ENCODE measurements around the gene SHISA3.
"Not testable (repeated sequence)": the region's sequence is repeated elsewhere in the genome, so short reads cannot be mapped to it uniquely, and the experiment has no call there.

Gene SHISA3

DNA sequence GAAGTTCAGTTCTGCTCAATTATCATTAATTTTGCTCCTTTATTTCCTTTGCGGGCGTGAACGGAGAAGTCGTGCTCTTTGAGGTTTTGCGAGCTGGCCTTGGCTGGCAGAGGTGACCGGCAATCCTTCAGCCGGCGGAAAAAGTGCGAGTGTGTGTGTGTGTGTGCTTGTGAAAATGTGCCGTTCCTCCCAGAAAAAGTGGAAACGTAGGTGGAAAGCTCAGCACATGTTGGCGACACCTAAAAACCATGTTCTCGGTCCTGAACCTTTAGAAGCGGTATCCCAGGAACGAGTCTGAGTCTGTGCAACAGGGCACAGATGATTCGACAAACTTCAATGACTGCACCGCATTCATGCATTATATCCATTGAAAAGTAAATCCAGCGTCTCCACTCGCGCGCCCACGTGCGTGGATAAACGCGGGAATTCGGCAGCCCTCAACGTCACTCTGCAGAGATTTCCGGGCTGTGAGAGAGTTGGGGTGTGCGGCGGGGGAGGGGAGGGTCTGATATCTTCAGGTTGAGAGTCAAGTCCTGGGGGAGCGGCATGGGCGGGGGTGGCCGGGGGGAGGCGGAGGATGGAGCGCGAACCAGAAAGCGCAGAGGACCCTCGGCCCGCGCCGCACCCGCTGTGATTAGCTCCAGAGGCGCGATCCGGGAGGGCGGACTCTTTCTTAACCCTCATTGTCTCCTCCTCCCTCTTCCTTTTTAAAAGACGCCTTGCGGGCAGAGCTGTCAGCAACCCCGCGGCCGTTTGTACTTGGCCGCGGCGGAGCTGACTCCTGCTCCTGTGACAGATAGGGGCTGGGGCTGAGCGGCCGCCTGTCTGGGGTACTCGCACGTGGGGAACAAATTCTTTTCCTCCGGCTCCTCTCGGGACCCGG lies at the start of gene SHISA3:
Gene SHISA3 (plus strand): TSS at position 737 of the 883 bp plus-strand sequence. CDS start 569 bp downstream, outside the sequence.
- DNase-seq: no peak

DNA sequence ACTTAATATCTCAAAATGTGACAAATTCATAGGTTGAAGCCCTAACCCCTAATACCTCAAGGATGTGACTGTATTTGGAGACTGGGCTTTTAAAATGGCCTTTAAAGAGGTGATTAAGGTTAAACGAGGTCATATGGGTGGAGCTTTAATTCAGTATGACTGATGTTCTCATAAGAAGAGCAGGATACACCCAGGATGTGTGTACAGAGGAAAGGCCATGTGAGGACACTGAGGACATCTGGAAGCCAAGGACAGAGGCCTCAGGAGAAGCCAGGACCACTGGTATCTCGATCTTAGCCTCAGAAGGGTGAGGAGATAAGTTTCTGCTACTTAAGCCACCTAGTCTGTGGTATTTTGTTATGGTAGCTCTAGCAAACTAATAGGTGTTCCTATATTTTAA lies 49.0 kb upstream of the SHISA3 start:
- DNase-seq: no peak

DNA sequence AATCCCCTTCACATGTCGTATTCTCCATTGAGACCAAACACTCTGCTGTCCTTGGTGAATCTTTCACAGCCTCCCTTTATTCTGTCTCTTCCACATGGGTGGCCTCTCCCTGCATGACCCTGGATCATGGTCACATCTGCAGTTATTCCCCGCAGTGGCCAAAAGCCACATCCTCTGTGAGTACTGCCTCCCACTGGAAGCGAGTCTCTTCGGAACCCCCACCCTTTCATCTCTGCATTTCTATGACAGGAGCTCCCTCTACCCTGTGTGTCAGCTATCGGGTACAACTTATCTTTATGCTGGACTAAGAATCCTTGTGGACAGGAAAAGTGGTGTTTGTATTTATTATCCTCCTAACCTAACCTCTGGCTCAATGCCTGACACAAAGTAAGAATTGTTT lies 48.6 kb upstream of the SHISA3 start:
- DNase-seq: no peak

DNA sequence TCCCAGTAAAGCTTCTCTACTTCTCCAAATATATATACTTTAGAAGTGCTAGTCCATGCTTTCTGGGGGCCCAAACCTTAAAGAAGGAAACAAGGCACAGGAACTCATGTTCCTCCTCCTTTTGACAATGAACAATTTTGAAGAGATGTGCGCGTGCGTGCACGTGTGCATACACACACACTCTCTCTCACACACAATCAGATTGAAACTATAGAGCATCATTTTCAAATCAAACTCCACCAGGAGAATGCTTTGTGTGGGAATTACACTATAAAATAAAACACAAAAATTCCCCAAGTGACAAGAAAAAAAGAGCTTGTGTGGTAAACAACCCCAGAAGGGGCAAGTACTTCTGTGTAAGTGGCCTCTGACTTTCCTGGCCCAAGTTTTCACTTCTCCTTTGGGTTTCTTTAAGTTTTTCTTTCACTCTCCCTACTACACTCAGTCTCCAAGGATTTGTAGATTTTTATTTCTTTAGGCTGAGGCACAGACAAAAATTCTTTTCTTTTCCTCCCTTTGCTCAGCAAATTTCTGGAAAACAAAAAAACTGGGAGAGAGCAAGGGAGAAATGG lies 46.6 kb upstream of the SHISA3 start:
- DNase-seq: no peak

DNA sequence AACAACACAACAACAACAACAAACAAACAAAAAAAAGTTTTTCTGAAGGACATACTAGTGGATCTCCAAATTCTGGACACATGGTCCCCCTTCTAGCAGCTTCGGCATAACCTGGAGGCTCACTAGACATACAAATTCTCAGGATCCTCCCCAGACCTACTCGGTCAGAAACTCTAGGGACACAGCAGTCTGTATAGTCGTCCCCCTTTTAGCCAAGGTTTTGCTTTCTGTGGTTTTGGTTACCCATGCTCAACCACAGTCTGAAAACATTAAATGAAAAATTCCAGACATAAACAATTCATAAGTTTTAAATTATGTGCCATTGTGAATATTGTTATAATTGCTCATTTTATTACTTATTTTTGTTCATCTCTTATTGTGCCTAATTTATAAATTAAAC lies 45.2 kb upstream of the SHISA3 start:
- no peak for DNase-seq

DNA sequence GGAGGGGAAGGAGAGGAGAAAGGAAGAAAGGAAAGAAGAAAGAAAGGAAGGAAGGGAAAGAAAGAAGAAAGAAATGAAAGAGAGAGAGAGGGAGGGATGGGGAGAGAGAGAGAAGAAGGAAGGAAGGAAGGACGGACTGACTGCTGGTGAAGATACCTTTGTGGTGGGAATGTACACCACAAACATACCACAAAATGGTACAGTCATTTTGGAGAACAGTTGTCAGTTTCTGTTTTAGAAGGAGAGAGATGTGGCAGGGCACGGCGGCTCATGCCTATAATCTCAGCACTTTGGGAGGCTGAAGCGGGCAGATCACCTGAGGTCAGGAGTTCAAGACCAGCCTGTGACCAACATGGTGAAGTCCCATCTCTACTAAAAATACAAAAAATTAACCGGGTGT lies 40.0 kb upstream of the SHISA3 start:
- DNase-seq: no peak

DNA sequence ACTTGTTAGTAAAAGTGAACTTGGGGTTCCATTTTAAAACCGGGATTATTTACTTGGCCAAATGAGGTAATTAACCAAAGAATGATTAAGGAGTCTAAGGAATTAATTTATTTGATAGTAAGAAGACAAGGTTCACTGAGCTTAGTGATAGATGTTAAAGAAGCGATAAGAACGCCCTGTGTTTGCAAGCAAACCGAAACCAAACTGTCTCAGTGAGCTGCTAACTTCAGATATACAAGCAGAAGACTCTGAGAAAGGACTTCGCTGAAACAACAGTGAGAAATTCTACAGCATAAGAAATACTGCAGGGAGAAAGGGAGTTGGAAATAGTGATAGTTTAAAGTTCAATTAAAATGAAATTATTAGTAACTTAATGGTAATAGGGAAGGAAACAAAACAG lies 37.6 kb upstream of the SHISA3 start:
- DNase-seq: no peak

DNA sequence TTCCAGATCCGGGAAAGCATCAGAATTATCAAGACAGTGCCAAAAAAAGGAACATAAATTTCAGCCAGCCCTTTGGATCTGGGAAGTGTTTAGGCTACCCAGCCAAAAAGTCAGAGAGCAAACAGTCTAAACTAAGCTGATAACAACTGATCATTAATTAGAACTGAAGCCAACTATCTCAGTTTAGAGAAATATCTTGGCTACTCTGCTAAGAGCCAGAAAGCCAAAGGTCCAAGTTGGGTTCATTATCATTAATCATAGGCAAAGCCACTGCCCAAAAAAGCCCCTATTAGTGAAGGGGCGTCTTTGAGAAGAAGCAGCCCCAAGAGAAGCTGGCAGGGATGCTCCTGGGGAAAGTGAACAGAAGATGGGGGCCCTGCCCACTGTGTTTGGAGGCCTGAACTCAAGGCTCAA lies 37.0 kb upstream of the SHISA3 start:
- no peak for DNase-seq

DNA sequence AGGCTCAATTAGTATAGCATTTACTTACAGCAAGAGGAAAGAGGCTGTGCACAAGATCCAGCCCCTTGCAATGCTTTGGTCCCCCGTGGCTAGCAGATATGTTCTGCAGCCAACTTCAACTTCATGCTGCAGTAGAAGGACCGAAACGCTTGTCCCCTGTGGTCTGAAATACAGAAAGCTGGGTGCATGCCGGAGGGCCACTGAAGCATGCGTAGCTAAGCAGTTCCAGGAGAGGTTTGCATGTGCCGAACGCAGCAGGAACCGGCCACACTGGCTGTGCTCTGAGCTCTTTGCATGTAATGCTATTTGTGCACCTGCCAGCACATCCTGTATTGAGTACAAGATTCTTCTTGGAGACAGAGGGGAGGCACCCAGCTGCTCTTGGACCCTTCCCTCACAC lies 35.8 kb upstream of the SHISA3 start:
- no peak for DNase-seq

DNA sequence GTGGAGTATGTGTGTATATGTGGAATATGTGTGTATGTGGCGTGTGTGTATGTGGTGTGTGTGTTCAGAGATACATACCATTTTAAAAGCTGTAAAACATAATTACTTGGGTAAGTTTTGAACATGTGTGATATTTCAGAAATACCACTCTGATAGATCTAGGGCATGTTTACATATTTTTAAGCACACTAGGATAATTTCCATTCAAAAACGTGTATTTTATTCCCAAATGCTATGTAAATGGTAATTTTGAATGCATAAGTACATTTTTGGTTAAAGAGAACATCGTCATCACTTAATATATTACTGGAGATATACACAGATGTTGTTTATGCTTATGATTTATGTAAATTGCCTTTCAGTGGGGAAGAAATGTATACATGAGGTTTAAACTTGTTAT lies 34.7 kb upstream of the SHISA3 start:
- DNase-seq: no peak

DNA sequence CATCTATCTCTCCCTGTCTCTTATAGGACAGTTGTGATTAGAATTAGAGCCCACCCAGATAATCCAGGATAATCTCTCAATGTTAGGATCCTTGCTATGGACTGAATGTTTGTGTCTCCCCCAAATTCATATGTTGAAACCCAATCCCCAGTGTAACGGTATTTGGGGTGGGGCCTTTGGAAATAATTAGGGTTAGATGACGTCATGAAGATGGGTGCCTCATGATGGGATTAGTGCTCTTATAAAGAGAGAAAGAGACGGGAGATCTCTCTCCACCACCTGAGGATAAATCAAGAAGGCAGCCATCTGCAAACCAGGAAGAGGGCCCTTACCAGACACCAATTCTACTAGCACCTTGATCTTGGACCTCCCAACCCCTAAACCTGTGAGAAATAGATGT lies 33.7 kb upstream of the SHISA3 start:
- no peak for DNase-seq

DNA sequence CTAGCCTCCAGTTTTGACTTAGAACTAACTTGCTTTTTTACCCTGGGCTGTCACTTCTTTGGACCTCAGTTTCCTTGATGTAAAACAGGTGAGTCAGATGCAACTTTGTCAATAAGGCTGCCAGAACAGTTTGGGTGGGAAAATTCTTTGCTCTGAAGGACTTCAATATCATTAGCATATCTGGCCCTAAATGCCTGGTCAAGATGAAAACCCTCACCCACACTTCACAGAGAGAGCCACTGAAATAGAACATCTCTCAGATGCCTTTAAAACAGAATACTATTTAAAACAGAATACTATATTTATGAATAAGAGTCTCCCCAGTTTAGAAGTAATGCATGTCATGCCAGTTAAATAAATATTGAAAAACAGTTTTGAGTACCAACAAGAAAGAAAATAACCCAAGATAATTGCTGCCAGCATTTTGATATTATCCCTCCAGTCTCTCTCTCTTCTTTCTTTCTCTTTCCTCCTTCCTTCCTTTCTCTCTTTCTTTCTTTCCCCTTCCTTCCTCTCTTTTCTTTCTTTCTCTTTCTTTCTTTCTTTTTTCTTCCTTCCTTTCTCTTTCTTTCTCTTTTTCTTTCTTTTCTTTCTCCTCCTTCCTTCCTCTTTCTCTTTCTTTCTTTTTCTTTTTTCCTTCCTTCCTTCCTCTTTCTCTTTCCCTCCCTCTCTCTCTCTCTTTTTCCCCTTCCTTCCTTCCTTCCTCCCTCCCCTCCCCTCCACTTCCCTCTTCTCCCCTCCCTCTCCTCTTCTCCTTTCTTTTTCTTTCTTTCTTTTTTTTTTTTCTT lies 32.8 kb upstream of the SHISA3 start:
- no peak for DNase-seq

DNA sequence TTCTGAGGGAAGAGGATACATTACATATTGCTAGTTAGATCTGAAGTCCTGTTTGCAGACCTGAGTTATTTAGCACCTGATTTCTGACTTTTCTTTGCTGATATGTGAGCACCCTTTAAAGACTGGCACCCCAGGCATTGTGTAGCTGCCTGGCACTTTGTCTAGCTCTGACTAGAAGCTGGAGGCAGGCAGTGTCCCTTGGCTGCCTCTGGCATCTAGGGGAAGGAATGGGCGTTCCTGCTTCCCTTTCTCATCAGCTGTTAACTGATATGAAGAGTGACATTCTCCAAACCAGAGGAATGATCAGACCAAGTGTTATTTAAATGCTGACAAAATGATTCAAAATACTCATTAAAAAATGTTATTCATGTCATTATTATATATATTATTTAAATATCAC lies 30.3 kb upstream of the SHISA3 start:
- DNase-seq: no peak

DNA sequence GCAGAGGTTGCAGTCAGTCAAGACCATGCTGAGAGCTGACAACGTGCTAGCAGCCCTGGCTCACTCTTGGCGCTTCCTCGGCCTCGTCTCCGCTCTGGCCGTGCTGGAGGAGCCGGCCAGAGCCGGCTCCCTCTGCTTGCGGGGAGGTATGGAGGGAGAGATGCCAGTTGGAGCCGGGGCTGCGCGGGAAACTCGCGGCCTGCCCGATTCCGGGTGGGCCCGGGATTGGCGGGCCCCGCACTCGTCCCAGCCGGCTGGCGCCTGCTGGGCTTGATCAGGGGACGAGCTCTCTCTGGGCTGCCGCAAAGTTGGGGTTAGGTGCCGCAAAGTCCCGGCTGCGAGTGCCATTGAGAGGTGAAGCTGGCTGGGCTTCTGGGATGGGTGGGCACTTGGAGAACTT lies 27.8 kb upstream of the SHISA3 start:
- no peak for DNase-seq

DNA sequence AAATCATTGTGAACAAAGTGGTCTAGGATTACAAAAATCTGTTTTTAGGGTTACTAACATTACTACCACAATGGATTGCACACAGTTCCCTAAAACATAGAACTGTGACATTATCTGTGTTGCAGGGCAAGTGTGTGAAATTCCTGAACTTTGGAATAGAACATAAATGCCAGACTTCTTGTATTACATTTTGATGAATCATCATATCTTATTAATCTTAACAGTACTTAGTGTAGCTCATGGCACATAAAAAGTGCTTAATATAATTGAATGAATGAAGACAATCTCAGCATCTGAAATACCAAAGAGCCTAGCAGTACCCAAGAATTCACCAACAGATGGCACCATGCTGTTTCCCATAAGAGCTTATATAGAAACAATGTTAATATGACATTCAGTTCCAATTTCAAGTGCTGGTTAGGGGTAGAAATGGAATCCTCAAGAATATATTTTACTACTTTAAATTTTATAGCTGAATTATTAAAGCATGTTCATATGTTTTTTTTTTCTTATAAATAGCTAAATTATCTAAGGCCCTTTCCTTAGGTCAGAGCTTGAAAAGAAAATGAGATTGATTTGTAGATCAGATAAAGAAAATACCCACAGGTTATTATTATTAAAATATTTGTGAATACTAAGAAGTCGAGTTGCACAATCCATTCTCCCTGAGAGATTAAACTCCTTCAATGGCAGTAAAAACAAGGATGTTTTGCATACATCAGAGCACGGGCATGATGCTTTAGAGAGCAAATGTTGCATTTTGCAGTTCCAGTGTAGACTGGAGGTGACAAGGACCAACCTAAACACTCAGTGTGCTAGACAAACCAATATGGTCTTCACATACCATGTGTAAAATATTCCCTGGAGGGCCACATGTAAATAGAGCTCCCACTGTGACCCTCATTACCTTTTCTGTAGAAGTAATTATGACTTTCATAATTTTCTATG lies 25.7 kb upstream of the SHISA3 start:
- DNase-seq: no peak

DNA sequence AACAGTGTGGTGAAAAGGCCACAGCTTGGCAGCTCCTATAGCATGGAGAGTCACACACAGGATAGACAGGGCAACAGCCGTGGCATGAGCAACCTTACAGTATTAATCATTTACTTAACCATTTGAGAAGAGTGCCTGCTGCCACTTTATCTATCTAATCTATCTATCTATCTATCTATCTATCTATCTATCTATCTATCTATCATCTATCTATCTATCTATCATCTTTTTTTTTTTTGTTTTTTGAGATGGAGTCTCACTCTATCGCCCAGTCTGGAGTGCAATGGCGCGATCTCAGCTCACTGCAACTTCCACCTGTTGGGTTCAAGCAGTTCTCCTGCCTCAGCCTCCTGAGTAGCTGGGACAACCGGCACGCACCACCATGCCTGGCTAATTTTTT lies 25.0 kb upstream of the SHISA3 start:
- DNase-seq: not testable (repeated sequence)

DNA sequence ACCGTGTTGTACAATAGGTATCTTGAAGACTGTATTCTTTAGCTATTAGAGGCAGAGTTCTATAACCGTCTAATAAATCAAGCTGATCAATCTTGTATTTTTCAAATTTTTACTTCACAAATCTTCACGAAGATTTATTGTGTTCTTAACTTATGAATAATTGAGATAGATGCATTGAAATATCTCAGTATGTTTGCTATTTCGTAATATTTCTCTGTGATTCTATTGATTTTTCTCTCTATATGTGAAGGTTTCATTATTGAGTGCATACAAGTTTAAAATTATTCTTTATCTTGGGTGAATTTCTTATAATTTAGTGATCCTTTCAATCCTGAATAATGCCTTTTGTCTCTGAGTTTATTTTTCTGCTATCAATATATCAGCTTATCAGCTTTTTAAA lies 19.8 kb upstream of the SHISA3 start:
- no peak for DNase-seq

DNA sequence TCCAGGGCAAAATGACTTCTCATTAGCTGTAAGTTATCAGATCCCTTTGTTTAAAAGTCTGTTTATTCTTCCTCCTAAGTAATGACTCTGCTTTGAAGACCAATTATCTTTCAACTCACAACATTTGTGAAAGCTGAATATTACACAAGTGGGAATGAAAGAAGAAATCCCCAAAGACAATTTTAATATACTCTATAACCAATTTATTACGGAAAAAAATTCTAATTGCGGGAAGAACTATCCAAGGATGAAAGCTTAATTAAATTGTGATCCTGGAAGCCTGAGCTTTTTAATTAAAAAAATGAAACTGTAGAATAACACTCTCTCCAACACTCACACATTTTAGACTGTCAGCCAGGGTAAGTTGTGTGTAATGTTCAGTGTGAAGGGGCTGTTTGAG lies 15.6 kb upstream of the SHISA3 start:
- no peak for DNase-seq

DNA sequence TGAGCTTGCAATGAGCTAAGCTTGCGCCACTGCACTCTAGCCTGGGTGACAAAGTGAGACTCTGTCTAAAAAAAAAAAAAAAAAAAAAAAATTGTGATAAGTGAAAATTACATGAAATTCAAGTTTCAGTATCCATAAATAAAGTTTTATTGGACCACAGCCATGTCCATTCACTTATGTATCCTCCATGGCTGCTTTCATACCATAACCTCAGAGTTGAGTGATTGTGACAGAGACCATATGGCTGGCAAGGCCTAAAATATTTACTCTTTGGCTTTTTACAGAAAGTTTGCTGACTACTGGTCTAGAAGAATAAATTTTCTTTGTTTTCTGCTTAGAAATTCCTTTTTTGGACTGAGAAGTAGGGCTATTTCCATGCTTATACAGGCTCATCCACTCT lies 11.8 kb upstream of the SHISA3 start:
- DNase-seq: no peak

DNA sequence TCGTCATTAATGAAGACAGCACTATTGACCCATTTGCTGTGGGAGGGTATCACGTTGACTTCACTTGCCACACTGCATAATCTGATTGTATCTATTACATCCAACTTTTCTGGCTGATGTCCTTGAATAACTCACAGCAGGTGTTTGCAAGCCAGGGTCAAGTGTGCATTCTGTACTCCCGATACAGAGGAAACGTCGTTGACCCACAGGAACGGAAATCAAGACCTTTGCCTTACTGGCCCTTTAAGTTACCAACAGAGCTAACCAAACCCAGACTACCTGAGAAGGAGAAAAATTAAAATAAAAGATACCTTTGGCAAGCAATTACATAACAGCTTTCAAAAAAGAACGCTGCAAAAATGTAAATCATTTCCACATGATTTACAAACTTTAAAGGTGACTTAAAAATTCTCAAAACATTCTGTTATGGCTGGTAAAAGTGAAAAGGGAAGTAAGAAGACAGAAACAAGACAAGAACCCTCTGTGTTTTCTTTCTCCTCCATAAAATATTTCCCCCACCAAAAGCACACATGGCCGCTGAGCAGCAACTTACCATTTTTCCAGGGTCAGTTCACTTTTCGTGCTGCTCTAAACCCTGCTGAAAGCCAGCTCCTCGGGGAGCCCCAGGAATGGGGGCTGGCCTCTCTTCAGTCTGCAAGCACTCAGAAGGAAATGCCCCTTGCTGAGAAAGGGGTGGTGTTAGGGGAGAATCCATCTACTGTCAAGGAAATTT lies 6.5 kb upstream of the SHISA3 start:
- DNase-seq: no peak

DNA sequence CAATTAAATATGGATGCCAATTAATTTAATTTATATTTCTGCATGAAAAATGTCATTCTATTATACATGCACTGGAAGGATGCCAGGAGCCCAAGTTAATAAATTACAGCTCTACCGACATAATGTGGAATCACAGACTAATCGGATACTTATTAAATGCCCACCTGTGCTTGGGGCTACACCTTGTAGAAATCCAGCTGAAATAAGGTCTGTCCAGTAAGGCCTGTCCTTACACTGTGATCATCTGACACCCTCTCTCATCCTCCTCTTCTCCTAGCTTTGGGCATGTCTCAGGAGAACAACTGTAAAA lies 6.0 kb upstream of the SHISA3 start:
- no peak for DNase-seq

DNA sequence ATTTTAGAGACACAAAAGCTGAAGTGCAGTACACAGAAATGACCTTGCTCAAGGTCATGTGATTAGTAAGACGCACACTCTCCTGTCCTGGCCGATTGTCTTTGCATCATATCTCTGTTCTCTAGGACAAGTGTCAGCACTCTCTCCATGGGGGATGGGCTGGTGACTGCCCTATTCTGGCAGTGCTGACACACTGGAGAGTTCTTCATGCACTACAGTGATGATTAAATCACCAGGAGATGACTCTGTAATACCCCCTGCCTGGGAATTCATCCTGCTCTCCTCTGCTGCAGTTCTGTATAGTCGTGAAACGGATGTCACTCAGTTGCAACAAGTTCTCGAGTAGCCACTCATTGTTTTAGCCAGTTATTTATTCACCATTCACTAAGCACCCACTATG lies 5.3 kb upstream of the SHISA3 start:
- DNase-seq: no peak
